ENCODE measurements around the gene NCS1. TPM values are rescaled to one million over a fixed set of nuclear protein-coding genes. Genes with fewer than 3 reads are reported as not detected.

The NCS1 gene
- total RNA-seq, 1 donor from 2014 or later, result 44.8 TPM

- Mint-ChIP-seq H3K36me3 (peaks cover 32% of the 10 kb centered on the region), H3K4me3 (no peak overlapping the region), H3K9me3 (peaks cover 7% of the 10 kb centered on the region), H3K27ac (no peak overlapping the region), H3K4me1 (peaks cover 7% of the 10 kb centered on the region), H3K27me3 (ENCODE audit: low read depth) (no peaks in the 10 kb centered on the region)
- TF ChIP-seq, protein P1, sequence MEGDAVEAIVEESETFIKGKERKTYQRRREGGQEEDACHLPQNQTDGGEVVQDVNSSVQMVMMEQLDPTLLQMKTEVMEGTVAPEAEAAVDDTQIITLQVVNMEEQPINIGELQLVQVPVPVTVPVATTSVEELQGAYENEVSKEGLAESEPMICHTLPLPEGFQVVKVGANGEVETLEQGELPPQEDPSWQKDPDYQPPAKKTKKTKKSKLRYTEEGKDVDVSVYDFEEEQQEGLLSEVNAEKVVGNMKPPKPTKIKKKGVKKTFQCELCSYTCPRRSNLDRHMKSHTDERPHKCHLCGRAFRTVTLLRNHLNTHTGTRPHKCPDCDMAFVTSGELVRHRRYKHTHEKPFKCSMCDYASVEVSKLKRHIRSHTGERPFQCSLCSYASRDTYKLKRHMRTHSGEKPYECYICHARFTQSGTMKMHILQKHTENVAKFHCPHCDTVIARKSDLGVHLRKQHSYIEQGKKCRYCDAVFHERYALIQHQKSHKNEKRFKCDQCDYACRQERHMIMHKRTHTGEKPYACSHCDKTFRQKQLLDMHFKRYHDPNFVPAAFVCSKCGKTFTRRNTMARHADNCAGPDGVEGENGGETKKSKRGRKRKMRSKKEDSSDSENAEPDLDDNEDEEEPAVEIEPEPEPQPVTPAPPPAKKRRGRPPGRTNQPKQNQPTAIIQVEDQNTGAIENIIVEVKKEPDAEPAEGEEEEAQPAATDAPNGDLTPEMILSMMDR (IDR thresholded peaks at IDR 0.05; ENCODE audit: unreplicated experiment), result no peak
- DNase-seq (ENCODE audit: low spot score in 2 of 2, unreplicated experiment in 2 of 2), result no peak
These were observed 52.9 kb downstream of the NCS1 start for GRCh38 chr9:130225071-130225470.

DNA sequence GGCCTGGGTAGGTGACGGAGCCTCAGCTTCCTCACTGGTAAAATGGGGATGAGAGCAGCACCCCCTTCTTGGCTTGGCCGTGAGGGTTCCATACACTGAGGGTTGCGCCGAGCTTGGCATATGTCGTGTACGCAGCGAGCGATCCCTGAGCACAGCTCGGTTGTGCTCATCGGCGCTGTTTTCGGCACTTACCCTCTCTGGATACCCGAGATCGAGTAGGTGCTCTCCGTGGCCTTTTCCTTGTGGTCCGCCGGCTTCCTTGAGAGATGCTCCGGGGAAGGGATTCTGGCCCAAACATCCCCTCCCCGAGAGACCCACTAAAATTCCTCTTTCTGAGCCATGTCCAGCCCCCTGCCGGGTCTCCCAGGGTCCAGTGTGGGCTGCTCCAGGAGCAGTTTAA, 53.4 kb downstream of the NCS1 start:
- Mint-ChIP-seq H3K4me1 (peaks cover 2% of the 10 kb centered on the region), H3K9me3 (peaks cover 7% of the 10 kb centered on the region), H3K36me3 (peaks cover 32% of the 10 kb centered on the region), H3K27me3 (ENCODE audit: low read depth) (no peaks in the 10 kb centered on the region), H3K4me3 (no peak overlapping the region), H3K27ac (no peak overlapping the region)
- TF ChIP-seq, protein P1 (IDR thresholded peaks at IDR 0.05; ENCODE audit: unreplicated experiment), result no peak
- DNase-seq (ENCODE audit: low spot score in 2 of 2, unreplicated experiment in 2 of 2), result no peak

DNA sequence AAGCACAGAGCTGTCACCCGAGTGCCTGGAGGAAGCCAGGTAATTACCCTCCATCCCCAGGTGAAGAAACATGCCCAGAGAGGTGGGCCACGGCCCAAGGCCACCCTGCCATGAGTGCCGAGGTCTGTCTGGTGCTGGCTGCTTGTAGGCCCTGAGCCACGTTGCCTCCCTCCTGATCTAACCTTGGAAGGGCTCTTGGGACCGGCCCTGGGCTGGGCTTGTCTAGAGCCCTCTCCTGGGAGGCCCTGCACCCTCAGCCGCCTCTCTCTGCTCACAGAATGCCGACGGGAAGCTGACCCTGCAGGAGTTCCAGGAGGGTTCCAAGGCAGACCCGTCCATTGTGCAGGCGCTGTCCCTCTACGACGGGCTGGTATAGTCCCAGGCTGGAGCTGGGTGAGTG, 53.9 kb downstream of the NCS1 start:
- no peak for DNase-seq (ENCODE audit: low spot score in 2 of 2, unreplicated experiment in 2 of 2)
- Mint-ChIP-seq H3K4me3 (no peak overlapping the region), H3K27ac (no peak overlapping the region), H3K27me3 (ENCODE audit: low read depth) (no peaks in the 10 kb centered on the region), H3K9me3 (peaks cover 7% of the 10 kb centered on the region), H3K36me3 (peaks cover 34% of the 10 kb centered on the region), H3K4me1 (no peaks in the 10 kb centered on the region)
- TF ChIP-seq, protein P1 (IDR thresholded peaks at IDR 0.05; ENCODE audit: unreplicated experiment), result no peak

DNA sequence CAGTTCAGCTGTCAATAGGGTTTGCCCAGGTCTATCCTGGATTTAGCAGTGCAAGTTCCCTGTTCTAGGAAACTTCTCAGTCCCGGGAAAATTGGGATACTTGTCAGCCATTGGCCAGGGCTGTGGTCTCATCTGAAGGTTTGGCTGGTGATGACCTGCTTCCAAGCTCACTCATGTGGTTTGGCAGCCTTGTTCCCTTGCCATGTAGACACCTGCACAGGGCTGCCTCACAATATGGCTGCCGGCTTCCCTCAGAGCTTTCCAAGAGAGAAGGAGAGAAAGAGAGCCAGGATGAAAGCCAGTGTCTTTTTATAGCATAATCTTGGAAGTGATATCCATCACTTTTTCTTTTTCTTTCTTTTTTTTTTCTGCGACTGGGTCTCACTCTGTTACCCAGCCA, 55.6 kb downstream of the NCS1 start:
- no peaks in the 10 kb centered on the region for H3K4me1 Mint-ChIP-seq
- H3K27ac Mint-ChIP-seq, result no peak overlapping the region
- TF ChIP-seq, protein P1 (IDR thresholded peaks at IDR 0.05; ENCODE audit: unreplicated experiment), result no peak
- H3K4me3 Mint-ChIP-seq, result no peak overlapping the region
- H3K27me3 Mint-ChIP-seq (ENCODE audit: low read depth), result no peaks in the 10 kb centered on the region
- peaks cover 38% of the 10 kb centered on the region for H3K36me3 Mint-ChIP-seq
- H3K9me3 Mint-ChIP-seq, result peaks cover 7% of the 10 kb centered on the region
- no peak for DNase-seq (ENCODE audit: low spot score in 2 of 2, unreplicated experiment in 2 of 2)

DNA sequence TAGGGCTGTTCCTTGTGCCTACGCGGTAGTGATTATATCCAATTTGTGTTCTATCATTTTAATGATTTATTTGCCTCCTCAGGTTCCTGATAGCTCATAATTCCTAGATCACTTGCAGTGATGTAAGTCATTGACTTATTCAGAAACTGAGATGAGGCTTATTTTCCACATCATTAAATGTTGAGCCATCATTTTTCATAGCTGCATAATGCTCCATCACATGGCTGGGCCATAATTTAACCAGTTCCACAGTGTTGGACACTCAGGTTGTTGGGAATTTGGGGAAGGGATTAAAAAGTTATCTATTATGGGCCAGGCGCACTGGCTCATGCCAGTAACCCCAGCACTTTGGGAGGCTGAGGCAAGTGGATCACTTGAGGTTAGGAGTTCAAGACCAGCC, 57.6 kb downstream of the NCS1 start:
- no peaks in the 10 kb centered on the region for H3K27me3 Mint-ChIP-seq (ENCODE audit: low read depth)
- no peak overlapping the region for H3K27ac Mint-ChIP-seq
- H3K4me1 Mint-ChIP-seq, result no peaks in the 10 kb centered on the region
- TF ChIP-seq, protein P1 (IDR thresholded peaks at IDR 0.05; ENCODE audit: unreplicated experiment), result no peak
- H3K36me3 Mint-ChIP-seq, result peaks cover 43% of the 10 kb centered on the region
- H3K9me3 Mint-ChIP-seq, result peaks cover 7% of the 10 kb centered on the region
- DNase-seq (ENCODE audit: low spot score in 2 of 2, unreplicated experiment in 2 of 2), result no peak
- H3K4me3 Mint-ChIP-seq, result no peak overlapping the region

DNA sequence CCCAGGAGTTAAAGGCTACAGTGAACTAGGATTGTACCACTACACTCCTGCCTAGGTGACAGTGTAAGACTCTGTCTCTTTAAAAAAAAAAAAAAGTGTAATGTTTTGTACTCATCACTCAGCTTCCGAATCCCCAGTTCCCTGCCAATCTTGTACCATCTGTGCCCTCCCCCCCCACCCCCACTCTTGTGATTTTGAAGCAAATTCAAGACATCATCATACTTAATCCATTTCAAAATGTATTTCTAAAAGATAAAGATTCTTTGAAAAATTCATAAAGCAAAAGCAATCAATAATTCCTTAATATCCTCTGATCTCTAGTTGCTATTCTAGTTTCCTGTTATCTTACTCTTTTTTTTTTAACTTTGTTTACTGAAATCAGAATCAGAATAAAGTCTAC, 58.4 kb downstream of the NCS1 start:
- no peak for DNase-seq (ENCODE audit: low spot score in 2 of 2, unreplicated experiment in 2 of 2)
- Mint-ChIP-seq H3K27me3 (ENCODE audit: low read depth) (no peaks in the 10 kb centered on the region), H3K4me1 (no peaks in the 10 kb centered on the region), H3K9me3 (peaks cover 7% of the 10 kb centered on the region), H3K4me3 (no peak overlapping the region), H3K36me3 (peaks cover 43% of the 10 kb centered on the region), H3K27ac (no peak overlapping the region)
- TF ChIP-seq, protein P1 (IDR thresholded peaks at IDR 0.05; ENCODE audit: unreplicated experiment), result no peak

Data from mesothelial cell of epicardium (in vitro differentiated cells).